Fibroblast of lung (primary cell): ENCODE results near the gene WIPF3.

Experiments
- EZH2 ChIP-seq: IDR thresholded peaks from 2 replicates; pipeline ENCODE4 v1.5.1; 2012; ENCODE audit warnings: low read length, control low read depth, mild to moderate bottlenecking; ENCODE audit errors: missing control alignments
- TF ChIP-seq, protein P1 (sequence below), 2 donors: IDR thresholded peaks in 1 of 2; conservative IDR thresholded peaks in 1 of 2; 1 replicate in 1 of 2; 2 replicates in 1 of 2; pipeline ENCODE4 v1.5.1; 2011 to 2012; ENCODE audit warnings: low read length in 2 of 2, control low read depth in 1 of 2, inconsistent platforms in 1 of 2, low read depth in 1 of 2, mild to moderate bottlenecking in 1 of 2

DNA sequence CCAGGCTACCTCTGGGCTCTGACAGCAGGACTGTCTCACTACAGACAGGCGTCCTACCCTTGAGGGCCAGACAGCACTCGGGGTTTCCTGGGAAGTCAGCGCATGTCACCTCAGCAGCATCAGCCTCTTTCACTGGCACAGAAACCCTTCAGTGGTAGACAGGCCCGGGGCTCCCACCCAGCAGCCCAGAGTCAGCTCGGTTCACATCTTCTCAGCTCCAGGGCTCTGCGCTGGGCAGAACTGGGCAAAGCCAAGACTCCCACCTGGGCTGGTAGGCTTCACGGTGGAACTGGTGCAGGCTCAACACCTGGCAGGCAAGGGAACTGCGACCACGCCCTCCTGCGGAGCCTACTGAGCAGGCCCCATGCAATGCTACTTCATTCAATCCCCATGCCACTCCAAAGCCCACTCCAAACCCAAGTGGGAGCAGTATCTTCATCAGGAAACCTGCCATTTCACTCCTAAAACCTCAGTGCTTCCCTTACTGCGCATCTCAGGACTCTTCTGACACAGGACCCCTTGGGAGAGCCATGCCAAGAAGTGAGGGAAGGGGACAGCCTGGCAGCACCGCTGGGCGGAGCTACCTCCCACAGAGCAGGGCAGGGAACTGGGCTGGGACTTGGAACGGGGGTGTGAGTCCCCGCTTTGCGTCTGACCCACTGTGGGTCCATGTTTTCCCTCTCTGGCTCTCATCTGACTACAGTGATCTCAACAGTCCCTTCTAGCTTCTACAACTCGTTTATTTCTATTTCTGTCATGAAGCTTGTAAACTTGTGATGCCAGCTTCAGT, 122.9 kb downstream of the WIPF3 start:
- TF ChIP-seq, protein P1, sequence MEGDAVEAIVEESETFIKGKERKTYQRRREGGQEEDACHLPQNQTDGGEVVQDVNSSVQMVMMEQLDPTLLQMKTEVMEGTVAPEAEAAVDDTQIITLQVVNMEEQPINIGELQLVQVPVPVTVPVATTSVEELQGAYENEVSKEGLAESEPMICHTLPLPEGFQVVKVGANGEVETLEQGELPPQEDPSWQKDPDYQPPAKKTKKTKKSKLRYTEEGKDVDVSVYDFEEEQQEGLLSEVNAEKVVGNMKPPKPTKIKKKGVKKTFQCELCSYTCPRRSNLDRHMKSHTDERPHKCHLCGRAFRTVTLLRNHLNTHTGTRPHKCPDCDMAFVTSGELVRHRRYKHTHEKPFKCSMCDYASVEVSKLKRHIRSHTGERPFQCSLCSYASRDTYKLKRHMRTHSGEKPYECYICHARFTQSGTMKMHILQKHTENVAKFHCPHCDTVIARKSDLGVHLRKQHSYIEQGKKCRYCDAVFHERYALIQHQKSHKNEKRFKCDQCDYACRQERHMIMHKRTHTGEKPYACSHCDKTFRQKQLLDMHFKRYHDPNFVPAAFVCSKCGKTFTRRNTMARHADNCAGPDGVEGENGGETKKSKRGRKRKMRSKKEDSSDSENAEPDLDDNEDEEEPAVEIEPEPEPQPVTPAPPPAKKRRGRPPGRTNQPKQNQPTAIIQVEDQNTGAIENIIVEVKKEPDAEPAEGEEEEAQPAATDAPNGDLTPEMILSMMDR (conservative IDR thresholded peaks at IDR 0.05 in 1 of 2, IDR thresholded peaks at IDR 0.05 in 1 of 2; ENCODE audit: low read depth in 1 of 2, low read length in 2 of 2), result no peak
- TF ChIP-seq EZH2, result no peak
